ENCODE data around the gene SEMA3F. TPM values are rescaled to one million over a fixed set of nuclear protein-coding genes. Genes with fewer than 3 reads are reported as not detected.

SEMA3F gene
- total RNA-seq, 2 donors from 2014 or later = 44.8 to 63.2 TPM

DNA sequence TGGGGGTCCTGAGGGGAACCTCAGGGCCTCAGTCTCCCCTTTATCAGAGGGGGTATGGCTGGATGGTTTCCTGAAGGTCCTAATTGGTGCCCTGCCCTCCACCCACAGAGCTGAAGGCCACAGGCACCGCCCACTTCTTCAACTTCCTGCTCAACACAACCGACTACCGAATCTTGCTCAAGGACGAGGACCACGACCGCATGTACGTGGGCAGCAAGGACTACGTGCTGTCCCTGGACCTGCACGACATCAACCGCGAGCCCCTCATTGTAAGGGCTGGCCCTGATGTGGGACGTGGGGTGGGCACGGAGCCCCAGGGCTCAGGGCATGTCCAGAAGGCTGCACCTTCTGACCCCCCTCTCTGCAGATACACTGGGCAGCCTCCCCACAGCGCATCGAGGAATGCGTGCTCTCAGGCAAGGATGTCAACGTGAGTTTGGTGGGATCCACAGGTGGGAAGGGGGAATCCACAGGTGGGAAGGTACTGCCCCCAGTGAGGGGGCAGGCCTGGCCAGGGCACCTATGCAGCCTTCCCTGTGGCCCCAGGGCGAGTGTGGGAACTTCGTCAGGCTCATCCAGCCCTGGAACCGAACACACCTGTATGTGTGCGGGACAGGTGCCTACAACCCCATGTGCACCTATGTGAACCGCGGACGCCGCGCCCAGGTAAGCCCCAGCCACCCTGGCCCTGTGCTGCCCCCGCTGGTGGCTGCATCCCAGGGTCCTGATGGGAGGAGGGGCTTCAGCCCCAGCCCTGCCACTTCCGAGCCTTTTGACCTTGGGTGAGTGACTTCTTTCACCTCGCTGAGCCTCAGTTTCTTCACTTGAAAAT is 18.8 kb downstream of the SEMA3F start:
- peak; percentile 72 for DNase-seq
- 94 to 97% methylated on average over 21 to 29 of the region's 29 CpGs for WGBS, 2 experiments (ENCODE audit: insufficient coverage in 1 of 2, insufficient read length in 1 of 2)

DNA sequence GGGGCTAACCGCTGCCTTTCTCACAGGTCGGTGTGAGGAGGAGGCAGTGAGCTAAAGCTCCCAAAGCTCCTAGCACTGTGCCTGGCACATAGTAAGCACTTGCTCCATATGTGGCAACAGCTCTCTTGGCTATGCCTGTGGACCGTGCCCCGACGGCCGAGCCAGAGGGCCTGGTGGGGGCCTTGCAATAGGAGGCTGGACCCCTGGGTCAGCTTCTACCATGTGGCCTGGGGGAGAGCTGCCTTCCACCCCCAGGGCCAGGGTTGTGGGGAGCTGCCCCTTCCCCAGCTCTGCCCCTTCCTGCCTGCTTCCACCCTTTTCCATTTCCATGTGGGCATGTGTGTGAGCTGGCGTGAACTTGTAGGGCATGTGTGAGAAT is 19.4 kb downstream of the SEMA3F start:
- Histone ChIP-seq H3K4me1 (ENCODE audit: control insufficient read depth, insufficient read depth, low read length) (no peaks in the 10 kb centered on the region), H3K36me3 (ENCODE audit: control insufficient read depth, insufficient read depth, low read length) (peaks cover 5% of the 10 kb centered on the region), H3K4me3 (ENCODE audit: low read length) (no peak overlapping the region), H3K27me3 (ENCODE audit: control insufficient read depth, insufficient read depth, low read length, poor library complexity, severe bottlenecking) (no peaks in the 10 kb centered on the region), H3K27ac (ENCODE audit: low read depth, low read length) (no peak overlapping the region), H3K9ac (ENCODE audit: extremely low read depth, low read length, poor library complexity, severe bottlenecking) (no peak overlapping the region), H3K9me3 (ENCODE audit: control insufficient read depth, low read length) (no peaks in the 10 kb centered on the region)
- Mint-ChIP-seq H3K27me3 (ENCODE audit: insufficient read depth) (no peaks in the 10 kb centered on the region), H3K9me3 (no peaks in the 10 kb centered on the region), H3K27ac (no peak overlapping the region), H3K36me3 (ENCODE audit: low read depth) (peaks cover 35% of the 10 kb centered on the region), H3K4me1 (peaks cover 12% of the 10 kb centered on the region), H3K4me3 (no peak overlapping the region)
- 95 to 96% methylated on average over 3 to 7 of the region's 7 CpGs for WGBS, 2 experiments (ENCODE audit: insufficient coverage in 1 of 2, insufficient read length in 1 of 2)
- no peak for TF ChIP-seq CTCF (conservative IDR thresholded peaks at IDR 0.05)
- DNase-seq = no peak

More for the DNA sequence above, 18.8 kb downstream of the SEMA3F start:
- H3K4me3 Mint-ChIP-seq = no peak overlapping the region
- no peaks in the 10 kb centered on the region for H3K27me3 Mint-ChIP-seq (ENCODE audit: insufficient read depth)
- Histone ChIP-seq H3K4me1 (ENCODE audit: control insufficient read depth, insufficient read depth, low read length) (no peaks in the 10 kb centered on the region), H3K36me3 (ENCODE audit: control insufficient read depth, insufficient read depth, low read length) (peaks cover 5% of the 10 kb centered on the region), H3K27me3 (ENCODE audit: control insufficient read depth, insufficient read depth, low read length, poor library complexity, severe bottlenecking) (no peaks in the 10 kb centered on the region), H3K27ac (ENCODE audit: low read depth, low read length) (no peak overlapping the region), H3K4me3 (ENCODE audit: low read length) (no peak overlapping the region), H3K9me3 (ENCODE audit: control insufficient read depth, low read length) (no peaks in the 10 kb centered on the region), H3K9ac (ENCODE audit: extremely low read depth, low read length, poor library complexity, severe bottlenecking) (no peak overlapping the region)
- no peak overlapping the region for H3K27ac Mint-ChIP-seq
- peaks cover 10% of the 10 kb centered on the region for H3K4me1 Mint-ChIP-seq
- H3K9me3 Mint-ChIP-seq = no peaks in the 10 kb centered on the region
- H3K36me3 Mint-ChIP-seq (ENCODE audit: low read depth) = peaks cover 35% of the 10 kb centered on the region
- peak; percentile 64 for TF ChIP-seq CTCF (conservative IDR thresholded peaks at IDR 0.05)

DNA sequence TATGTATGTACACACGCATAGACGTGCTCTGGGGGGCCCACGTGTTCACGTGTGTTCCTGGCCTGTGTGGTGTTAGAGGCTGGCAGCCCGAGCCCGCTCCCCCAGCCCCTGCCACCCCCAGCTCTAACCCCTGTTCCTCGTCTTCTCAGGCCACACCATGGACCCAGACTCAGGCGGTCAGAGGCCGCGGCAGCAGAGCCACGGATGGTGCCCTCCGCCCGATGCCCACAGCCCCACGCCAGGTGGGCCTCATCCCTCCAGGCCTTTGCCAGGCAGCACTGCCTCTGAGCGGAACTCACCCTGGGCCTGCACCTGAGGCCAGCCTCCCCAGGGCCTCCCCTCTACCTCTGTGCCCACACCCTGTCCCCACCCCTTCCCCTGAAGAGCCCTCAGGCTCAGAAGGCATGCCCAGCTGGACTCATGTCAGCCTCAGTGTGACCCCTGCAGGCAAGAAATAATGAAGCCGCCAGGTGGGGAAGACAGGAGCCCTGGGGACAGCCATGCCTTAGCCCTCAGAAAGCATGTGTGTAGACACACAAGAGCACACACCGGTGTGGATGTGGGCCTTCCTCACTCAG is 19.9 kb downstream of the SEMA3F start:
- DNase-seq = no peak
- H3K36me3 Mint-ChIP-seq (ENCODE audit: low read depth) = peaks cover 37% of the 10 kb centered on the region

More for the DNA sequence above, 19.9 kb downstream of the SEMA3F start:
- Histone ChIP-seq H3K9ac (ENCODE audit: extremely low read depth, low read length, poor library complexity, severe bottlenecking) (no peak overlapping the region), H3K9me3 (ENCODE audit: control insufficient read depth, low read length) (no peaks in the 10 kb centered on the region), H3K4me3 (ENCODE audit: low read length) (no peak overlapping the region), H3K4me1 (ENCODE audit: control insufficient read depth, insufficient read depth, low read length) (no peaks in the 10 kb centered on the region), H3K36me3 (ENCODE audit: control insufficient read depth, insufficient read depth, low read length) (peaks cover 5% of the 10 kb centered on the region), H3K27ac (ENCODE audit: low read depth, low read length) (no peak overlapping the region), H3K27me3 (ENCODE audit: control insufficient read depth, insufficient read depth, low read length, poor library complexity, severe bottlenecking) (no peaks in the 10 kb centered on the region)
- H3K4me1 Mint-ChIP-seq = peaks cover 13% of the 10 kb centered on the region
- 90 to 92% methylated on average over 13 to 17 of the region's 17 CpGs for WGBS, 2 experiments (ENCODE audit: insufficient coverage in 1 of 2, insufficient read length in 1 of 2)
- peak; percentile 24 for TF ChIP-seq CTCF (conservative IDR thresholded peaks at IDR 0.05)
- no peak overlapping the region for H3K4me3 Mint-ChIP-seq
- no peaks in the 10 kb centered on the region for H3K9me3 Mint-ChIP-seq
- no peaks in the 10 kb centered on the region for H3K27me3 Mint-ChIP-seq (ENCODE audit: insufficient read depth)
- no peak overlapping the region for H3K27ac Mint-ChIP-seq
